ENCODE measurements around the gene FRMPD4. TPM values are rescaled to one million over a fixed set of nuclear protein-coding genes. Genes with fewer than 3 reads are reported as not detected.

Gene FRMPD4
- total RNA-seq, 1 experiment from 2014 or later: 3.7 TPM

- DNase-seq (ENCODE audit: low read depth): no peak
Measured at GRCh38 chrX:12301288-12301687, 163.0 kb downstream of the FRMPD4 start.

DNA sequence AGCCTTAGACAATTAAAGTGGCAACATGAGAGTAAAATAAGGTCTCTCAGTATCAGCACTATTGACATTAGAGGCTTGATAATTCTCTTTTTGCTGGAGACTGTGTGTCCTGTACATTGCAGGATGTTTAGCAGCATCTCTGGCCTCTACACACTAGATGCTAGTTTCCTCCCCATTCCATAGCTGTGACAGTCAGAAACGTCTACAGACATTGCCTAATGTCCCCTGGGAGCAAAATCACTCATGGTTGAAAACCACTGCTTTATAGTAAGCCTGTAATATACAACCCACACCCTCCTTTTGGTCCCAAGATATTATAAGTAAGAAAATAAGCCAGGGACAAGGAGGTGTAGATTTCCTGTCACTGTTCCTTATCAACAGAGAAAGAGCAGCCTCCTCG lies 166.0 kb downstream of the FRMPD4 start:
- peak; percentile 75 for DNase-seq (ENCODE audit: low read depth)

DNA sequence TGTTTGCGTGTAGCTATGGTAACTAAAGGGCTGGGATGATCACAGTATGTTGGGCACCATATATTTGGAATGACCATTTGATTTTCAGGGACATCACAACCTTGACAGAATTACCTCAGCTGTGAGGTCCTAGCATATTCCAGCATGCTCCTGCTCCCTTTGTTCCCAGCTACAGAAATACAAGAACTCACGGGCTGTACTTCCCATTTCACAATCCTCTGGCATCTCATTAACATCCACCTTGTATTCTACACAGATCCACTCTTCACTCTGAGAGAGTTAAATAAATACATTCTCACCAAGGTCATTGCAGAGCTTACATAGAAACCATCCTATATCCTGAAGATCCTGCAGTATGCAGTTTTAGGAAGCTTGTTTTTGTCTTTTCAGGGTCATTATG lies 169.7 kb downstream of the FRMPD4 start:
- no peak for DNase-seq (ENCODE audit: low read depth)

DNA sequence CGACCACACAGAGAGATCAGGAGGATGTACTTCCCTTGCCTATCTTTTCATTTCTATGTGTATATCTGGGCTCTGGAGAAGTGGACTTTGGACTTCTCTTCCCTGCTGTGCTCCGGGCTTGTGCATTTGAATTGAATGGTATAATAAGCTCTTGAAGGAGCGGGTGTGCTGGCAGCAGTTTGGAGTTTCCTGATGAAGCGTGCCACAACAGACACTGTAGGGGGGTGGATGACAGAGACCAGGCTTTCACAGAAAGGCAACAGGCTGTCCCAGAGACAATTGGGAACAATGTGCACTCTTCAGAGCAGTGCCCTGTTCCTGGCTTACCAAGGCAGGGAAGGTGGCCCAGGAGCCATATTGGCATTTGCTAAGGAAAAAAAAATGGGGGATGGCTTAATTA lies 170.1 kb downstream of the FRMPD4 start:
- DNase-seq (ENCODE audit: low read depth): no peak

- DNase-seq (ENCODE audit: low read depth): no peak
Measured at GRCh38 chrX:12309040-12309743, 170.9 kb downstream of the FRMPD4 start.

GRCh38 chrX:12309744-12310076 lies 171.4 kb downstream of the FRMPD4 start:
- no peak for DNase-seq (ENCODE audit: low read depth)

DNA sequence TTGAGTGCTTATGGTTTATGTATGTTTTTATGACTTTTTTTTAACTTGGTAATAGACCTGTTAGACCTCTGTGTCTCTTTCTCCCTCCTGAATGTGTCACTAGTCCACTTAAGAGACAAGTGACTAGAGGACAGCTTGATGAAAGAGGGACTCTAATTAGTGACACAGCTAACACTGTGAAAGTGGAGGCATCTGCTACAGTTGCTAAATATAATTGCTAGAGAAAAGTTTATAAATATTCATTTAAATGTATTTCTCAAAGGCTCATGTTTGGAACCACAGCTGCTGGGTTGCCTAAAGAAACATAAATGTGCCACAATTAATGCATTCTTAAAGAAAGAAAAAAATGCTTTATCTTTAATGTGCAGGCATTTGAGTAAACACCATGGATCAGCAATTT lies 176.4 kb downstream of the FRMPD4 start:
- DNase-seq (ENCODE audit: low read depth): no peak

DNA sequence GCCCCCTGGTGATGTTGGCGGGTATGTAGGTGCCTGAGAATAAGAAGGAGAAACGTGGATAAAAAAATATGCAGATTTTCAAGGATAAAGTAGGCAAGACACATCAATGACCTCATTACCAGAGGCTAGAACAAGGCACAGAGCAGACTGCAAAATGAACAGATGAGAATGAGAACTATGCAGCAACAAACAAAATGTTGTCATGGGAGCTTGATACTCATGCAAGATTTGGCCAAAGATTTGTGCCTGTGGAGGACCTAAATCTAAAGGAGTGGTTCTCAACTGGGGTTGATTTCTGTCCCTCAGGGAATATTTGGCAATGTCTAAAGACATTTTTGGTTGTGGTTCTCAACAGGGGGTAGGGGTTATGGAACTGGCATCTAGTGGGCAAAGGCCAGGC lies 177.3 kb downstream of the FRMPD4 start:
- DNase-seq (ENCODE audit: low read depth): peak; percentile 49

GRCh38 chrX:12319003-12319519 lies 180.8 kb downstream of the FRMPD4 start:
- DNase-seq (ENCODE audit: low read depth): no peak

DNA sequence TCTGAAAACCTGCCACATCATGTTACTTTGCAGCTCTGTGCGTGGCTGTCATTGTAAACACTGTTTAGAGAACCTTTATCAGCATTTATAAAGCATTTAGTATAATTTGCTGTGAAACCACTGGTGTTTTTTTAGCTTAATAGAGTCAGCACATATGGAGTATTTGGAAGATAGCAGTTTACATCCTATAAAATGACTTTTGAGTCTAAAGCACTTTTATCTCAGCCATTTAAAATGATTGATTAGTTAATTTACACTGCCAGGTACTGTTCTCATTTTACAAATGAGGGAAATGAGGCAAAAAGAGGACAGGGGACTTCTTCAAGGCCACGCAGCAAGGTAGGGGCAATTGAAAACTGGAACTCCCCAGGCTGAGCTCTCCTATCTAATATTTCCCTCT lies 181.7 kb downstream of the FRMPD4 start:
- DNase-seq (ENCODE audit: low read depth): no peak

GRCh38 chrX:12322031-12322430 lies 183.8 kb downstream of the FRMPD4 start:
- DNase-seq (ENCODE audit: low read depth): no peak

DNA sequence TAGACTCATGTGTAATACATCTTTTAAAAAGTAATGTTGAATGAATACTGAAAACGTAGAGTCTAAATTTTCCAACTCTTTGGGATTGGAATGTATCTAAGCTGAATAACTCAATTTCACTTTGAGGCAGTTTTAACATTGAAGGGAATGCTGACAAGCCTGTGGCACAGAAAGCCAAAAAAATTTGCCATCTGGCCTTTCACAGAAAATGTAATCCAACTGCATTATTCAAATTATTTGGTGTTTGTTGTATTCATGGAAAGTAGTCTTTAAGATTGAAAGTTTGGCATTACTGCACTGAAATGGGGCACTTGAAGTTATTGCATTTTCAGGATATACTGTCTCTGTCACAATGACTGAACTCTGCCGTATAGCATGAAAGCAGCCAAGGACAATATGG lies 186.9 kb downstream of the FRMPD4 start:
- DNase-seq (ENCODE audit: low read depth): no peak

DNA sequence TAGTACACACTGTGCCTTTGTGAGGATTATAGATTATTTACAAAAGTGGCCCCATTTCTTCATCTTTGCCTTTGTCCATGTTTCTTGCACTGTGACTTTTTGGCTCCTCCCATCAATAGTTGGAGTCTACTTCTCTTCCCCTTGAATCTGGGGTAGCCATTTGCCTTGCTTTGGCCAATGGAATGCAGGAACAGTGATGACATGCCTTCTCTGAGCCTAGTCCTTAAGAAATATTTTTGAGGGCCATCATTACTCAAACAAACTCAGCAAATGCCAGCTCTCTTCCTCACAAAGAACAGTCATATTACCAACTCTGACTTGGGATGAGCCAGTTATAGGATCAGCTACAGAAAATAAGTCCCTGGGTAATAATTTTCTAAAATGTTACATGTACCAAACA lies 189.6 kb downstream of the FRMPD4 start:
- peak; percentile 40 for DNase-seq (ENCODE audit: low read depth)

GRCh38 chrX:12329476-12329875 lies 191.2 kb downstream of the FRMPD4 start:
- DNase-seq (ENCODE audit: low read depth): no peak

DNA sequence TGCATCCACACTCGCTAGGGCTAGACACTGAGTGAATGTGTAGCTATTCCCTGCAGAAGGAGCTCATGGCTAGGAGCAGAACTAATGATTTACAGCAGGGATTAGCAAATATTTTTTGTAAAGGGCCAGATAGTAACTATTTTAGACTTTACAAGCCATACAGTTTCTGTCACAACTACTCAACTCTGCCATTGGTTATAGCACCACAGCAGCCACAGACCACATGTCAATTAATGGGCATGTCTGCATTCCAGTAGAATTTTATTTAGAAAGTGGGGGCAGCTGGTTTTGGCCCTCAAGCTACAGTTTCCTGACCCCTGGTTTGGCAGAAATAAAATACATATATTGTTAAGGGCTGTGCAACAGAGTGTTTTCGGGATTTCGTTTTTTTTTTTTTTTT lies 192.6 kb downstream of the FRMPD4 start:
- DNase-seq (ENCODE audit: low read depth): no peak

DNA sequence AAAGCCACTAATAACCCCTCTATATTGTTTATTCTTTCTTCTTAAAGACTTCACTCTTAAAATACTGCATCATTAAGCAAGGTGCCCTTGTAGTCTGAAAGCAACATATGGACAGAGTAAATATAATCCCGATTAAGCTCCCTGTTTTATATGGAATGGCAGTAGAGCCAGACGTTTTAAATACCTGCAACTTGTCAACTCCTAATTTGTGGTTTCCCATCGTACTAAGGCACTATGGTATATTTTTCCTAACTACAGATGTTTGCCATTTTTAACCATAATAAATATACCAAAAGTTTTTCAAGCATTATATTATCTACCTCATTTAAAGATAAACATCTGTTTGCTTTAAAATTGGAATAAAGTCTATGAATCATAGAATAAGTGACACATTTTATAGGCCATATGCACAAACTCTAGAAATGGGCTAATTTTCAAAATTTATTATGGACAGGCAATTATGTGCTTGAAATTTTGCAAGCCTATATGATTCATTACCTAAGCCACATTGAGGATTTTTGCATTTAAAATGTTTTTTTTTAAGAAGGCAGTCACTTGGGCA lies 194.6 kb downstream of the FRMPD4 start:
- no peak for DNase-seq (ENCODE audit: low read depth)

DNA sequence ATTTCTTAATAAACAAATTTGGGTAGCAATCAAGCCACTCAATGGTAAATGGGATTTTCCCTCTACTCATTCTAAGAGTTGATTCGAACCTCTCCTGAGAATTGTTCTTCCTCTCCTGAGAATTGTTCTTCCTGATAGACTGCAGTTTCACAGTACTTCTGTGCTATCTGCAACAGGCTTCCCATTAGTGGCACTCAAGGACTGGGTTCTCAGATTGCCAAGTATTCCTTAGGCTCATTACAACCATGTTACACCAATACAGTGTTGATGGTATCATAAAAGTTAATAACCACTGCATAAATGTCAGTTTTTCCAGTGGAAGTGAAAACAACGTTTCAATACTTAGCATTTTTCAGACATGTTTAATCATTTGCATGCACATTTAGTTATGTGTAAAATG lies 201.6 kb downstream of the FRMPD4 start:
- no peak for DNase-seq (ENCODE audit: low read depth)

DNA sequence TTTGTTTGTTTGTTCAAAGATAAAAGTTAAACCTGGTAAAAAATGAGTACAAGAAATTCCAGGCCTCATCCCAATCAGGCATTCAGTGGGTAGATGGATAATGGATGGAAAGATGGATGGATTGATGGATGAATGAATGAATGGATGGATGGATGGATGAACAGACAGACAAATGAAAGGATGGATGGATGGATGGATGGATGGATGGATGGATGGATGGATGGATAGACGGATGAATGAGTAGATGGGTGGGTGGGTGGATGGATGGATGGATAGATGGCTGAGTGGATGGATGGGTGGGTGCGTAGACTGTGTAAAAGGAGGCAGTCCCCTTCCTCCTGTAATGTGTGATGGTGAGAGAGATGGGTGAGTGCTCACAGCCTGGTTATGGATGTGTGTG lies 206.7 kb downstream of the FRMPD4 start:
- no peak for DNase-seq (ENCODE audit: low read depth)

DNA sequence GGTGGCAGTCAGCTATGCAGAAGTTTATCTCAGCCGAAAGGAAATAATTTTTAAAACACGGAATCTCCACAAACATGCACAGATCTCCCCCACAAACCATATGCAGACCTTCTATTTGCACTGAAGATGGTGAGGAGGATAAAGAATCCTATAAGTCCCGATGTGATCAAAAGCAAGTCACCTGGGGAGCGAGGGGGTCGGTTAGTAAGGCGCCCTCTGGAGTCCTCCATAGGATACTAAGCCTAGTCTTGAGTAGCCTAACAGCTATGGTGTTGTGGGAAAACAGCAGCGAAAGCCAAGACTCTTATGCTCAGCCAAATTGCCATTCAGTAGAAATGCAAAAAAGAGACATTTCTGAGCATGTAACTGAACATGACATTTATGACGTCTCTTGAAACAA lies 210.9 kb downstream of the FRMPD4 start:
- no peak for DNase-seq (ENCODE audit: low read depth)

GRCh38 chrX:12352922-12353321 lies 214.6 kb downstream of the FRMPD4 start:
- no peak for DNase-seq (ENCODE audit: low read depth)

- peak; percentile 82 for DNase-seq (ENCODE audit: low read depth)
Measured at GRCh38 chrX:12360383-12360782, 222.1 kb downstream of the FRMPD4 start.

DNA sequence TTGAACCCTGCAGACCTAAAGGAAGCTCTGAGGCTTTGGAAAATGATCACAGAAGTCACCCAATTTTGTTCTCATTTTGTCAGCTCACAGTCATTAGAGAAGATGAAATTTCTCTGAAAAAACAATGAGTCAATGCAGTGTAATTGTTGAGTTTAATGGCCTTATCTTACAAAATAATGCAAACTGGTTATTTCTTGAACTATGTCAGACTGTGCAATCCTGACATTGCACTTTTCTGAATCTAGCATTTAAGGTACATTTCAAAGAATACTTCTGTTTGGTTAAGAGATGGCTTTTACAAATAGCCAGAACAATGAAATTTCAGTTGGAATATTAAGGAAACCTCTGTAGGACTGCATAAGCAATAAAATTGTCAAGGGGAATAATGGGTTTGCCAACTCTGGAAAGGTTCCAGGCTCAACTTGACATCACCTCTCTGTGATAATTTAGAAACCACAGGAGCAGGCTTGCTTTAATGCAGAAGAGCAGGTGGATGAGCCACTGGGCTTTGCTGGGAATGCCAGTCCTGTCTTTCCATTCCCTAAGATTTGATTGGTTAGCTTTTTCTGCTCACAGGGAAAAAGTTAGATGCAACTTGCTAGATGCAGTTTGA lies 222.8 kb downstream of the FRMPD4 start:
- DNase-seq (ENCODE audit: low read depth): peak; percentile 77

- no peak for DNase-seq (ENCODE audit: low read depth)
Measured at GRCh38 chrX:12363216-12363615, 224.9 kb downstream of the FRMPD4 start.
